Bronchial epithelial cell (primary cell): ENCODE results near the gene SEMA3B. TPM values are rescaled to one million over a fixed set of nuclear protein-coding genes. Genes with fewer than 3 reads are reported as not detected.
"Not testable (repeated sequence)": the region's sequence is repeated elsewhere in the genome, so short reads cannot be mapped to it uniquely, and the experiment has no call there.

Experiments used
- DNase-seq: peaks from one replicate; pipeline ENCODE4 v3.0.0-alpha.2; 2010; ENCODE audit warnings: low read depth
- FAIRE-seq: peaks from 2 replicates; lab custom pipeline; 2011; peaks lifted over from hg19 to GRCh38; lab: Jason Lieb, UNC
- H3K27me3 ChIP-seq: 2 replicates; pipeline ENCODE4 v1.5.1; 2011; ENCODE audit warnings: low read length; ENCODE audit not compliant: control insufficient read depth, insufficient read depth
- H3K36me3 ChIP-seq: 2 replicates; pipeline ENCODE4 v1.5.1; 2011; ENCODE audit warnings: low read length; ENCODE audit not compliant: control insufficient read depth, insufficient read depth
- H3K4me3 ChIP-seq: 2 replicates; pipeline ENCODE4 v1.5.1; 2011; ENCODE audit warnings: mild to moderate bottlenecking, low read depth, low read length, control low read depth
- total RNA-seq: library from RNA; depleted of rRNA; stranded (reverse); fragments of >200 nt; gene quantifications from 2 replicates; pipeline ENCODE4 v1.2.1, GENCODE V29; 2014
- TF ChIP-seq, protein P1 (sequence below): IDR thresholded peaks from 2 replicates; pipeline ENCODE4 v1.5.1; 2011; ENCODE audit warnings: mild to moderate bottlenecking, moderate library complexity, low read length, control low read depth, inconsistent platforms; ENCODE audit not compliant: insufficient read depth, severe bottlenecking

The SEMA3B gene
- total RNA-seq, 1 donor from 2014 or later: 7.1 TPM

GRCh38 chr3:50243543-50243895, 25.4 kb upstream of the SEMA3B start:
- Histone ChIP-seq H3K27me3 (no peaks in the 10 kb centered on the region), H3K36me3 (peaks cover 11% of the 10 kb centered on the region), H3K4me3 (no peak overlapping the region)
- DNase-seq: no peak
- FAIRE-seq: no peak
- TF ChIP-seq, protein P1, sequence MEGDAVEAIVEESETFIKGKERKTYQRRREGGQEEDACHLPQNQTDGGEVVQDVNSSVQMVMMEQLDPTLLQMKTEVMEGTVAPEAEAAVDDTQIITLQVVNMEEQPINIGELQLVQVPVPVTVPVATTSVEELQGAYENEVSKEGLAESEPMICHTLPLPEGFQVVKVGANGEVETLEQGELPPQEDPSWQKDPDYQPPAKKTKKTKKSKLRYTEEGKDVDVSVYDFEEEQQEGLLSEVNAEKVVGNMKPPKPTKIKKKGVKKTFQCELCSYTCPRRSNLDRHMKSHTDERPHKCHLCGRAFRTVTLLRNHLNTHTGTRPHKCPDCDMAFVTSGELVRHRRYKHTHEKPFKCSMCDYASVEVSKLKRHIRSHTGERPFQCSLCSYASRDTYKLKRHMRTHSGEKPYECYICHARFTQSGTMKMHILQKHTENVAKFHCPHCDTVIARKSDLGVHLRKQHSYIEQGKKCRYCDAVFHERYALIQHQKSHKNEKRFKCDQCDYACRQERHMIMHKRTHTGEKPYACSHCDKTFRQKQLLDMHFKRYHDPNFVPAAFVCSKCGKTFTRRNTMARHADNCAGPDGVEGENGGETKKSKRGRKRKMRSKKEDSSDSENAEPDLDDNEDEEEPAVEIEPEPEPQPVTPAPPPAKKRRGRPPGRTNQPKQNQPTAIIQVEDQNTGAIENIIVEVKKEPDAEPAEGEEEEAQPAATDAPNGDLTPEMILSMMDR: no peak

DNA sequence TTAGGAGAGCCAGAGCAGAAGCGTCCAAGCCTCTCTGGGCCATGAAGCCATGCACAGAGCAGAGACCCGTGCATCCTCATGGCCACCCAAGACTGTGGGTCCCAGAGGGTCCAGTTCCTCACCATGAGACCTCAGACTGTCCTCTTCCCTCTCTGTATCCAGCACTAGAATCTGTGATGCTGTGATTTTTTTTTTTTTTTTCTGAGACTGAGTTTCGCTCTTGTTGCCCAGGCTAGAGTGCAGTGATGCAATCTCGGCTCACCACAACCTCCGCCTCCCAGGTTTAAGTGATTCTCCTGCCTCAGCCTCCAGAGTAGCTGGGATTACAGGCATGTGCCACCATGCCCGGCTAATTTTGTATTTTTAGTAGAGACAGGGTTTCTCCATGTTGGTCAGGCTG, 24.1 kb upstream of the SEMA3B start:
- H3K4me3 ChIP-seq, H3K27me3 ChIP-seq, FAIRE-seq, DNase-seq: not testable (repeated sequence)
- H3K36me3 ChIP-seq: peaks cover 13% of the 10 kb centered on the region

- Histone ChIP-seq H3K27me3 (no peaks in the 10 kb centered on the region), H3K4me3 (no peak overlapping the region), H3K36me3 (peaks cover 9% of the 10 kb centered on the region)
- DNase-seq (no peak), FAIRE-seq (no peak)
- TF ChIP-seq, protein P1: no peak
These were observed 23.6 kb upstream of the SEMA3B start for GRCh38 chr3:50245251-50245745.

DNA sequence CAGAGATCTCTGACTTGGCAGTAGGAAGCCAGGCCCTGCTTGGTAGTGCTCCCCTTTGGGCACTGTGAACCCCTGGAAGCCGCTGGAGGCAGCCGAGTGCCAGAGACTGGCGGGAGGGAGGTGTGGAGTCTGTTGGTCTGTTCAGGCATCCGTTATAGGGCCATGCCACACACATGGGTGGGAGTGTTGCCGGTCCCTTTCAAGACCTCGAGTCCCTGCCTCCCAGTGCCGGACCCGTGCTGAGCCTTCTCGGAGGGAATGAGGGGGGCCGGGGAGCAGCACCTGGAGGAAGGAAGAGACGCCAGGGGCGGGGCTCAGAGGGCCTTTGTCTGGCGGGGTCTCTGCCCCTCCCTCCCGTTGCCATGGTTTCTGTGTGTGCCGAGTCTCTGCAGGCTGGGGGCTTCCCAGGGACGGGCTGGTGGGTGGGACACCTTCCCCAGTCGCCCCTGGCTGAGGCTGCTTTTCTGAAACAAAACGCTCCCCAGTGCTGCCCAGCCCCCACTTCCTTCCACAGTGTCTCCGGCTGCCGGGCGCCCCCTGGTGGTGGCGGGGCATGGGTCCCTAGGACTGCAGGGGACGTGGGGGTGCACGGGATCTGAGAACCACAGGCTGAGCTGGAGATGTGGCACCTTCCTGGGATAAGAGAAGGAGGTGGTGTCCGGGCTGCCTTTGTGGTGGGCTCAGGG, 23.0 kb upstream of the SEMA3B start:
- Histone ChIP-seq H3K27me3 (no peaks in the 10 kb centered on the region), H3K4me3 (peak overlapping the region; percentile 24), H3K36me3 (peaks cover 8% of the 10 kb centered on the region)
- FAIRE-seq (no peak), DNase-seq (peak; percentile 69)
- TF ChIP-seq, protein P1: peak; percentile 93

DNA sequence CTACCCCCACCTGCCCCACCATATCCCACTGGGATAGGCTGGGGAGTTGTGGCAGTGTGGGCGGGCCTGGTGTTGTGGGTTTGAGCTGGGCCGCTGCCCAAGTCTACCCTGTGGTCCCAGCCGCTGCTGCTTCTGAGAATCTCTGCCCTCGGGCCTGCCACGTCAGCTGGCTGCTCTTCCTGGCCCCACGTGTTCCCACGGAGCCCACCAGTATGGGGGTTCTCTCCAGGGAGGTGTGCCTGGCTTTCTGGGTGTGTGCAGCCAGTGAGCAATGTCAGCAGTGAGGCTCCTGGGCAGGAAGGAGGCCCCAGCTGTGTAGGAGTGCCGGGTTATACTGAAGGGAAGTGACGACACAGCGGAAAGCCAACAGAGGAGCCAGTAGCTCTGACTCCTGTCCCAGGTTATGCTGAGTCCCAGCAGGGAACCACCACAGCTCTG, 22.4 kb upstream of the SEMA3B start:
- TF ChIP-seq, protein P1: no peak
- Histone ChIP-seq H3K4me3 (no peak overlapping the region), H3K27me3 (no peaks in the 10 kb centered on the region), H3K36me3 (peaks cover 9% of the 10 kb centered on the region)
- DNase-seq: peak; percentile 95
- no peak for FAIRE-seq

DNA sequence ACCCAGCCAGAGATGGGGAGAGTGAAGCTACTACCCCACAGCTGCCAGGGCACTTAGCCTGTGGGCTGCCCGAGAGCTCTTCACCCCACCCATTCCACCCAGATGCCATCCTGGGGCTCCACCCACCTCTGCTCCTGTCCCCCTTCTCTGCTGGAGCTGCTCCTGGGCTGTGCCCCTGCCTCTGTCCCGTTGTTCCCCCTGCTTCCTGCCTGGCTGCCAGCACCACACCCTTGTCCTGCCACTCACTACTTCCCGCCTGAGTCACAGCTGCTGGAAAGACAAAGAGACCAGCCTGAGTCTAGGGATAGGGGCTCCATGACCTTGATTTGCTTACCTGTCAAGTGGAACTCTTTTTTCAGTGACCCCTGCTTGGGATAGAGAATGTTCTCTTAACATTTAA, 20.6 kb upstream of the SEMA3B start:
- FAIRE-seq: no peak
- H3K27me3 ChIP-seq: no peaks in the 10 kb centered on the region
- H3K36me3 ChIP-seq: peaks cover 15% of the 10 kb centered on the region
- no peak overlapping the region for H3K4me3 ChIP-seq
- TF ChIP-seq, protein P1: no peak
- DNase-seq: peak; percentile 71
